IgD-negative memory B cell (primary cell): ENCODE data around the gene GOLGA8J. TPM values are rescaled to one million over a fixed set of nuclear protein-coding genes. Genes with fewer than 3 reads are reported as not detected.

Experiments
- polyA plus RNA-seq: library from polyadenylated mRNA; unstranded; fragments of 300-500 nt; fragmentation: Illumina TruSeq; gene quantifications from one replicate; pipeline ENCODE4 v1.2.3, GENCODE V29; 2021

GOLGA8J gene
- polyA plus RNA-seq, 1 donor from 2014 or later, result not detected

Other genes with a start within 250 kb of the GOLGA8J start
- not detected for gene GOLGA8T, start 52.1 kb downstream of the GOLGA8J start, polyA plus RNA-seq